Osteocyte (in vitro differentiated cells): ENCODE measurements around the gene PIP5K1B. TPM values are rescaled to one million over a fixed set of nuclear protein-coding genes. Genes with fewer than 3 reads are reported as not detected.

Experiments
- DNase-seq: peaks from one replicate; pipeline ENCODE4 v3.0.0; 2021; ENCODE audit warnings: mixed read lengths; ENCODE audit not compliant: unreplicated experiment; ENCODE audit errors: extremely low spot score
- H3K27ac Mint-ChIP-seq: one replicate; pipeline ENCODE4 v1.8.0; 2021; ENCODE audit warnings: mild to moderate bottlenecking, mixed read lengths; ENCODE audit not compliant: unreplicated experiment
- H3K27me3 Mint-ChIP-seq: one replicate; pipeline ENCODE4 v1.8.0; 2021; ENCODE audit warnings: mixed read lengths; ENCODE audit not compliant: unreplicated experiment
- H3K36me3 Mint-ChIP-seq: one replicate; pipeline ENCODE4 v1.8.0; 2021; ENCODE audit warnings: mixed read lengths; ENCODE audit not compliant: unreplicated experiment
- H3K4me1 Mint-ChIP-seq: one replicate; pipeline ENCODE4 v1.8.0; 2021; ENCODE audit warnings: mixed read lengths; ENCODE audit not compliant: unreplicated experiment
- H3K4me3 Mint-ChIP-seq: one replicate; pipeline ENCODE4 v1.8.0; 2021; ENCODE audit warnings: mild to moderate bottlenecking, moderate library complexity, mixed read lengths; ENCODE audit not compliant: unreplicated experiment
- H3K9me3 Mint-ChIP-seq: one replicate; pipeline ENCODE4 v1.8.0; 2021; ENCODE audit warnings: mixed read lengths; ENCODE audit not compliant: unreplicated experiment
- total RNA-seq: library from RNA; stranded (reverse); gene quantifications from 2 replicates; pipeline ENCODE4 v1.2.1, GENCODE V29; 2021
- TF ChIP-seq, protein P1 (sequence below): fragments of 200-600 bp; sonication (generic); IDR thresholded peaks from 2 replicates; pipeline ENCODE4 v1.5.0; 2021; ENCODE audit warnings: antibody characterized with exemption, mild to moderate bottlenecking, moderate library complexity

The PIP5K1B gene
- total RNA-seq, 1 donor from 2014 or later, result not detected

DNA sequence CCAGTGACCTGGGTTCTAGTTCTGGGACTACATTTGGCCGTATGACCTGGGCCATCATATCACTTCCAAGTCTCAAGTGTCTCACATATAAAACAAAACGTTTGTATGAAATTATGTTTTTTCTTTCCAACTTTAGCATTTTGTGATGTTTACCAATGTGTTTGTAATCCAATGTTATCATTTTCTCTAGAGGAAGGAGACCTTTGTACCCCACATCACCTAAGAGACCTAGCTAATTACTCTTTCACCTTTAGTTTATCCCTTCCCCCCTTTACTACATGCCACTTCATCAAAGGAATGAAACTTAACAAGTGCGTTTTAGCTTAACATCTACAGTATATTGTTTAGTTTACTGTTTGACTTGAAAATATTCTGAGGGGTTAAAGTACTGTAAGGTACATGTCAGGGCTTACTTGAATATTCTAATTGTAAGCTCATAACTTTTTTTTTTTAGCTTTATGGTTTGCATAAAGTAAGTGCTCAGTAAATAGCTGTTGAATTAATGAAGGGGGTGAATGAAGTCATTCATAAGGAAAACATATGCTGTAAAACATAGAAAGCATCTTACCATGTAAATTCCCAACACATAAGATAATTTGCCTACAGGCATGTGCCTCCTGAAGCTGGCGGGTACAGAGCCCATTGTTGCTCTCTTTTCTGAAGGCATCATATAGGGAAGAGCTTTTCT is 2.9 kb downstream of the PIP5K1B start:
- peaks cover 10% of the 10 kb centered on the region for H3K4me1 Mint-ChIP-seq
- peaks cover 66% of the 10 kb centered on the region for H3K27me3 Mint-ChIP-seq
- H3K27ac Mint-ChIP-seq, result no peak overlapping the region

DNA sequence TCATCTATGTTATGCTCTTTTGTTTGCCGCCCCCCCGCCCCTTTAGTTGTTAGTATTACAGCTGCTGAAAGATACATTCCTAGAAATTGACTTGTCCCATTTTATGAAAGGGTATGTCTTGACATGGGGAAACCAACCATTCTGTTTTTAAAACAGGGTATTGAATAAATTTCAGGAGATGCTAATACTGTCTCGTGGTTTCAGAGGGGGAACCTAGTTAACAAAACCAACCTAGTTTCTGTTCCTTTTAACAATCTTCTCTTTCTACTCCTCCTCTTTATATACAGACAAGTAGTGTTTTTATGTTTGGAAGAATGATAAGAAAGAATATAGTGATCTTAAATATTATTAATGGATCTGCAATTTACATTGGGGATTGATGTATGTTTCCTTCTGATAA is 3.5 kb downstream of the PIP5K1B start:
- H3K36me3 Mint-ChIP-seq, result no peaks in the 10 kb centered on the region
- DNase-seq, result no peak
- H3K27ac Mint-ChIP-seq, result no peak overlapping the region
- H3K27me3 Mint-ChIP-seq, result peaks cover 63% of the 10 kb centered on the region
- H3K4me1 Mint-ChIP-seq, result peaks cover 10% of the 10 kb centered on the region
- H3K4me3 Mint-ChIP-seq, result no peak overlapping the region
- no peaks in the 10 kb centered on the region for H3K9me3 Mint-ChIP-seq
- TF ChIP-seq, protein P1, sequence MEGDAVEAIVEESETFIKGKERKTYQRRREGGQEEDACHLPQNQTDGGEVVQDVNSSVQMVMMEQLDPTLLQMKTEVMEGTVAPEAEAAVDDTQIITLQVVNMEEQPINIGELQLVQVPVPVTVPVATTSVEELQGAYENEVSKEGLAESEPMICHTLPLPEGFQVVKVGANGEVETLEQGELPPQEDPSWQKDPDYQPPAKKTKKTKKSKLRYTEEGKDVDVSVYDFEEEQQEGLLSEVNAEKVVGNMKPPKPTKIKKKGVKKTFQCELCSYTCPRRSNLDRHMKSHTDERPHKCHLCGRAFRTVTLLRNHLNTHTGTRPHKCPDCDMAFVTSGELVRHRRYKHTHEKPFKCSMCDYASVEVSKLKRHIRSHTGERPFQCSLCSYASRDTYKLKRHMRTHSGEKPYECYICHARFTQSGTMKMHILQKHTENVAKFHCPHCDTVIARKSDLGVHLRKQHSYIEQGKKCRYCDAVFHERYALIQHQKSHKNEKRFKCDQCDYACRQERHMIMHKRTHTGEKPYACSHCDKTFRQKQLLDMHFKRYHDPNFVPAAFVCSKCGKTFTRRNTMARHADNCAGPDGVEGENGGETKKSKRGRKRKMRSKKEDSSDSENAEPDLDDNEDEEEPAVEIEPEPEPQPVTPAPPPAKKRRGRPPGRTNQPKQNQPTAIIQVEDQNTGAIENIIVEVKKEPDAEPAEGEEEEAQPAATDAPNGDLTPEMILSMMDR, result no peak

More for the DNA sequence above, 2.9 kb downstream of the PIP5K1B start:
- Mint-ChIP-seq H3K4me3 (no peak overlapping the region), H3K9me3 (no peaks in the 10 kb centered on the region), H3K36me3 (no peaks in the 10 kb centered on the region)
- TF ChIP-seq, protein P1, result no peak
- no peak for DNase-seq

DNA sequence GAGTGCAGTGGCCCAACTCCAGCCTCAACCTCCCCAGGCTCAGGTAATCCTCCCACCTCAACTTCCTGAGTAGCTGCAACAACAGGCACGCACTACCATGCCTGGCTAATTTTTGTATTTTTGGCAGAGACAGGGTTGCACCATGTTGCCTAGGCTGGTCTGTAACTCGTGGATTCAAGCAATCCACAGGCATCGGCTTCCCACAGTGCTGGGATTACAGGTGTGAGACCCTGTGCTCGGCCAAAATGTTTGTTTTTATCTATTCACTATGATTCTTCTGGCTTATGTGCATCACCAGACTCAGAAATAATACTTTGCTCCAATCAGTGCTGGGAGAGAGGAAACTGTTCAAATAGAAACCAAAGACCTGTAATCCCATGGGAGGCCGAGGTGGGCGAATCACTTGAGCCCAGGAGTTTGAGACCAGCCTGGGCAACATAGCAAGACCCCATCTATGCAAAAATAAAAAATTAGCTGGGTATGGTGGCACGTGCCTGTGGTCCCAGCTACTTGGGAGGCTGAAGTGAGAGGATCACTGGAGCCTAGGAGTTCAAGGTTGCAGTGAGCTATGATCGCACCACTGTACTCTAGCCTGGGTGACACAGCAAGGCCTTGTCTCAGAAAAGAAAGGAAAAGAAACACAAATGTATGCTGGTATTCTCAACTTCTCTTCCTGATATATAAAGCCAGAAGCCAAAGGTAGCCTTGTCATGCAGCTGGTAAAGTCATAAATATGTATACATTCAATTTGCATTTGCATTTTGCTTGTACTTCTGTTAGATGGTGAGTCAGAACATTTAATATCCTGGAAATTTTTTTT is 4.5 kb downstream of the PIP5K1B start:
- Mint-ChIP-seq H3K4me1 (peaks cover 10% of the 10 kb centered on the region), H3K27ac (no peak overlapping the region), H3K9me3 (no peaks in the 10 kb centered on the region), H3K27me3 (peaks cover 53% of the 10 kb centered on the region), H3K36me3 (no peaks in the 10 kb centered on the region), H3K4me3 (no peak overlapping the region)
- TF ChIP-seq, protein P1, result no peak
- DNase-seq, result no peak

DNA sequence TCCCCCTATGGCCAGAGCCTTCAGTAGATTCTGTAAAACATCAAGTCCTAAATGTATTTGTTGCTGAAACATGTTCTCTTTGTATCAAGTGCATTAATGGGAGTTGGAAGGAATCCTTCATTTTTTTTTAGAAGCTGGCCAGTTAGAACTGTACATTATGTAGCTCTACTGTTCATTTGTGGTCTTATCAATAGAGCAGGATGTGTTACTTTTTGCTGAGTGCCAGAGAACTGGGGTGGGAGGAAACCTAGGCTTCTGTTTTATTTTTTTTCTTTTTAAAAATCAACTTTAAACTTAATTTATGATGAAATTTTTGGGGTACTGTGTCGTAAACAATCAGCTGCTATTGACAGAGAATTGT is 5.1 kb downstream of the PIP5K1B start:
- H3K27ac Mint-ChIP-seq, result no peak overlapping the region
- peaks cover 51% of the 10 kb centered on the region for H3K27me3 Mint-ChIP-seq
- TF ChIP-seq, protein P1, result no peak
- H3K4me1 Mint-ChIP-seq, result peaks cover 10% of the 10 kb centered on the region
- no peaks in the 10 kb centered on the region for H3K36me3 Mint-ChIP-seq
- DNase-seq, result no peak
- H3K9me3 Mint-ChIP-seq, result no peaks in the 10 kb centered on the region
- H3K4me3 Mint-ChIP-seq, result no peak overlapping the region

DNA sequence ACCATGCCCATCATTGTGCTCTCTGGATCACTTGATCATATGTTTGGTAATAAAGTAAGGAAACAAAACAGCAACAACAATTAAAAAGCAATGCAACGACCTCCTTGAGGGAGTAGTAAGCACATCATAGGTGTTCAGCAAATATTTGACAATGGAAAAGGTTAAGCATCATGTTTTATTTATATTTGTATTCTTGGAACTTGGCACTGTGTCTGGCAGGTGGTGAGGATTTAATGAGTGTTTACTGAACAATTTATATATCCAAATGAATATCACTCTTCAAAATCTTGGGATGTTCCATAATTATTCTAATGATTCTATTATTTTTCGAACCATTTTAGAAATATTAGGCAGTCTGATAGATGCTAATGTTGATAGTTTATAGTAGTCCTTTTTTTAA is 6.2 kb downstream of the PIP5K1B start:
- H3K27me3 Mint-ChIP-seq, result peaks cover 43% of the 10 kb centered on the region
- H3K36me3 Mint-ChIP-seq, result no peaks in the 10 kb centered on the region
- TF ChIP-seq, protein P1, result no peak
- no peak for DNase-seq
- H3K4me1 Mint-ChIP-seq, result peaks cover 1% of the 10 kb centered on the region
- H3K27ac Mint-ChIP-seq, result no peak overlapping the region
- no peaks in the 10 kb centered on the region for H3K9me3 Mint-ChIP-seq
- no peak overlapping the region for H3K4me3 Mint-ChIP-seq
